WTC11 (cell line): ENCODE measurements around the gene TMEM115. TPM values are rescaled to one million over a fixed set of nuclear protein-coding genes. Genes with fewer than 3 reads are reported as not detected.
A peak's percentile ranks its signal among the peaks of the same experiment; 100 is the strongest.

Source experiments
- AFF4 ChIP-seq: sonication (generic); formaldehyde crosslinking; IDR thresholded peaks from 2 replicates; pipeline ENCODE4 v1.8.1; 2023; ENCODE audit warnings: mild to moderate bottlenecking, missing genetic modification reagents, borderline replicate concordance
- ATF6 ChIP-seq: sonication (generic); formaldehyde crosslinking; IDR thresholded peaks from 2 replicates; pipeline ENCODE4 v1.8.1; 2023; ENCODE audit warnings: mild to moderate bottlenecking, missing genetic modification reagents
- CREB1 ChIP-seq: sonication (generic); formaldehyde crosslinking; IDR thresholded peaks from 2 replicates; pipeline ENCODE4 v1.8.0; 2023; ENCODE audit warnings: mild to moderate bottlenecking, missing genetic modification reagents
- CREM ChIP-seq: sonication (generic); formaldehyde crosslinking; IDR thresholded peaks from 2 replicates; pipeline ENCODE4 v1.8.1; 2022; ENCODE audit warnings: mild to moderate bottlenecking, missing genetic modification reagents, moderate library complexity
- E2F1 ChIP-seq: sonication (generic); formaldehyde crosslinking; IDR thresholded peaks from 2 replicates; pipeline ENCODE4 v1.8.0; 2022; ENCODE audit warnings: mild to moderate bottlenecking, missing genetic modification reagents
- E2F4 ChIP-seq: sonication (generic); formaldehyde crosslinking; IDR thresholded peaks from 2 replicates; pipeline ENCODE4 v1.8.1; 2022; ENCODE audit warnings: low read depth, mild to moderate bottlenecking, moderate library complexity, missing genetic modification reagents, borderline replicate concordance
- EMX1 ChIP-seq: fragments of 250-450 bp; sonication (Bioruptor Pico); IDR thresholded peaks from 2 replicates; pipeline ENCODE4 v1.8.0; 2021; ENCODE audit warnings: mild to moderate bottlenecking
- JUN ChIP-seq: sonication (generic); formaldehyde crosslinking; IDR thresholded peaks from 2 replicates; pipeline ENCODE4 v1.8.0; 2023; ENCODE audit warnings: mild to moderate bottlenecking, missing genetic modification reagents
- NR1H2 ChIP-seq: sonication (generic); formaldehyde crosslinking; IDR thresholded peaks from 2 replicates; pipeline ENCODE4 v1.9.0; 2021; ENCODE audit warnings: mild to moderate bottlenecking, moderate library complexity, missing genetic modification reagents
- NR3C1 ChIP-seq: sonication (generic); formaldehyde crosslinking; conservative IDR thresholded peaks from 2 replicates; pipeline ENCODE4 v1.8.1; 2023; ENCODE audit warnings: low read depth, mild to moderate bottlenecking, missing genetic modification reagents
- OVOL2 ChIP-seq: fragments of 250-450 bp; sonication (Bioruptor Pico); IDR thresholded peaks from 2 replicates; pipeline ENCODE4 v1.9.0; 2021; ENCODE audit warnings: mild to moderate bottlenecking, borderline replicate concordance
- RORB ChIP-seq: fragments of 250-450 bp; sonication (Bioruptor Pico); IDR thresholded peaks from 2 replicates; pipeline ENCODE4 v1.9.0; 2021; ENCODE audit warnings: mild to moderate bottlenecking
- SMAD4 ChIP-seq: sonication (generic); formaldehyde crosslinking; IDR thresholded peaks from 2 replicates; pipeline ENCODE4 v1.8.0; 2022; ENCODE audit warnings: mild to moderate bottlenecking, missing genetic modification reagents
- STAT6 ChIP-seq: sonication (generic); formaldehyde crosslinking; conservative IDR thresholded peaks from 2 replicates; pipeline ENCODE4 v1.8.1; 2023; ENCODE audit warnings: mild to moderate bottlenecking, low read depth, missing genetic modification reagents, moderate library complexity
- TCF7 ChIP-seq: sonication (generic); formaldehyde crosslinking; IDR thresholded peaks from 2 replicates; pipeline ENCODE4 v1.8.0; 2022; ENCODE audit warnings: mild to moderate bottlenecking, low read depth, missing genetic modification reagents, moderate library complexity
- ZNF281 ChIP-seq: sonication (generic); formaldehyde crosslinking; IDR thresholded peaks from 2 replicates; pipeline ENCODE4 v1.8.0; 2023; ENCODE audit warnings: mild to moderate bottlenecking, missing genetic modification reagents
- ZNF317 ChIP-seq: sonication (generic); formaldehyde crosslinking; IDR thresholded peaks from 2 replicates; pipeline ENCODE4 v1.8.1; 2023; ENCODE audit warnings: low read depth, mild to moderate bottlenecking, moderate library complexity, missing genetic modification reagents, borderline replicate concordance
- ZNF416 ChIP-seq: fragments of 250-450 bp; sonication (Bioruptor Pico); IDR thresholded peaks from 2 replicates; pipeline ENCODE4 v1.9.0; 2021; ENCODE audit warnings: mild to moderate bottlenecking, inconsistent platforms
- total RNA-seq: library from RNA; stranded (reverse); gene quantifications from 3 replicates; pipeline ENCODE4 v1.2.3, GENCODE V29; 2021
- TF ChIP-seq, protein P1 (sequence below): sonication (generic); formaldehyde crosslinking; IDR thresholded peaks from 2 replicates; pipeline ENCODE4 v1.8.1; 2023; ENCODE audit warnings: mild to moderate bottlenecking, moderate library complexity, missing genetic modification reagents
- TF ChIP-seq, protein P2 (sequence below): fragments of 250-450 bp; sonication (Bioruptor Pico); IDR thresholded peaks from 2 replicates; pipeline ENCODE4 v1.9.0; 2021; ENCODE audit warnings: mild to moderate bottlenecking
- TF ChIP-seq, protein P3 (sequence below): sonication (generic); formaldehyde crosslinking; IDR thresholded peaks from 2 replicates; pipeline ENCODE4 v1.8.1; 2023; ENCODE audit warnings: mild to moderate bottlenecking, missing genetic modification reagents, moderate library complexity

Gene TMEM115
- total RNA-seq, 1 experiment from 2014 or later: 30.0 TPM

- TF ChIP-seq STAT6 (CRISPR knock-in tag) (no peak), ATF6 (CRISPR knock-in tag) (no peak), CREB1 (0 out of 2 replicates have a peak, but pooled peaks have one; percentile 36), TCF7 (CRISPR knock-in tag) (no peak), ZNF281 (0 out of 2 replicates have a peak, but pooled peaks have one; percentile 56), EMX1 (no peak), AFF4 (no peak), JUN (CRISPR knock-in tag) (no peak), SMAD4 (CRISPR knock-in tag) (no peak), ZNF416 (CRISPR knock-in tag) (no peak), E2F4 (CRISPR knock-in tag) (no peak), E2F1 (CRISPR knock-in tag) (no peak), NR1H2 (CRISPR knock-in tag) (no peak), CREM (CRISPR knock-in tag) (peak; percentile 59; the same call in 1 of the 2 replicates), NR3C1 (CRISPR knock-in tag) (no peak), ZNF317 (no peak), RORB (CRISPR knock-in tag) (no peak), OVOL2 (CRISPR knock-in tag) (no peak)
- TF ChIP-seq, protein P1, sequence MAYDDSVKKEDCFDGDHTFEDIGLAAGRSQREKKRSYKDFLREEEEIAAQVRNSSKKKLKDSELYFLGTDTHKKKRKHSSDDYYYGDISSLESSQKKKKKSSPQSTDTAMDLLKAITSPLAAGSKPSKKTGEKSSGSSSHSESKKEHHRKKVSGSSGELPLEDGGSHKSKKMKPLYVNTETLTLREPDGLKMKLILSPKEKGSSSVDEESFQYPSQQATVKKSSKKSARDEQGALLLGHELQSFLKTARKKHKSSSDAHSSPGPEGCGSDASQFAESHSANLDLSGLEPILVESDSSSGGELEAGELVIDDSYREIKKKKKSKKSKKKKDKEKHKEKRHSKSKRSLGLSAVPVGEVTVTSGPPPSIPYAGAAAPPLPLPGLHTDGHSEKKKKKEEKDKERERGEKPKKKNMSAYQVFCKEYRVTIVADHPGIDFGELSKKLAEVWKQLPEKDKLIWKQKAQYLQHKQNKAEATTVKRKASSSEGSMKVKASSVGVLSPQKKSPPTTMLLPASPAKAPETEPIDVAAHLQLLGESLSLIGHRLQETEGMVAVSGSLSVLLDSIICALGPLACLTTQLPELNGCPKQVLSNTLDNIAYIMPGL (CRISPR knock-in tag): peak; percentile 65; the same call in 1 of the 2 replicates
- TF ChIP-seq, protein P2, sequence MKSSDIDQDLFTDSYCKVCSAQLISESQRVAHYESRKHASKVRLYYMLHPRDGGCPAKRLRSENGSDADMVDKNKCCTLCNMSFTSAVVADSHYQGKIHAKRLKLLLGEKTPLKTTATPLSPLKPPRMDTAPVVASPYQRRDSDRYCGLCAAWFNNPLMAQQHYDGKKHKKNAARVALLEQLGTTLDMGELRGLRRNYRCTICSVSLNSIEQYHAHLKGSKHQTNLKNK (CRISPR knock-in tag): no peak
- TF ChIP-seq, protein P3, sequence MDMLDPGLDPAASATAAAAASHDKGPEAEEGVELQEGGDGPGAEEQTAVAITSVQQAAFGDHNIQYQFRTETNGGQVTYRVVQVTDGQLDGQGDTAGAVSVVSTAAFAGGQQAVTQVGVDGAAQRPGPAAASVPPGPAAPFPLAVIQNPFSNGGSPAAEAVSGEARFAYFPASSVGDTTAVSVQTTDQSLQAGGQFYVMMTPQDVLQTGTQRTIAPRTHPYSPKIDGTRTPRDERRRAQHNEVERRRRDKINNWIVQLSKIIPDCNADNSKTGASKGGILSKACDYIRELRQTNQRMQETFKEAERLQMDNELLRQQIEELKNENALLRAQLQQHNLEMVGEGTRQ (CRISPR knock-in tag): no peak
Observed at GRCh38 chr3:50321336-50322114, 37.8 kb downstream of the TMEM115 start (continued).
